ENCODE results near the gene OR5A1. TPM values are rescaled to one million over a fixed set of nuclear protein-coding genes. Genes with fewer than 3 reads are reported as not detected.

OR5A1 gene
- total RNA-seq, 4 donors from 2014 or later, result 0.04 TPM; not detected in 3

GRCh38 chr11:59413646-59414045, 22.6 kb upstream of the OR5A1 start:
- no peaks in the 10 kb centered on the region for H3K27me3 ChIP-seq
- H3K4me3 ChIP-seq, result no peak overlapping the region
- no peak for TF ChIP-seq CTCF (IDR thresholded peaks at IDR 0.05)
- no peak for TF ChIP-seq EP300 (IDR thresholded peaks at IDR 0.05)
- TF ChIP-seq POLR2AphosphoS5 (IDR thresholded peaks at IDR 0.05), result no peak
- TF ChIP-seq POLR2A (IDR thresholded peaks at IDR 0.05), result no peak
- no peak overlapping the region for H3K27ac ChIP-seq
- WGBS, result 80% methylated on average over 2 of the region's 2 CpGs
- no peaks in the 10 kb centered on the region for H3K36me3 ChIP-seq
- DNase-seq (ENCODE audit: low spot score in 2 of 2), result no peak
- no peaks in the 10 kb centered on the region for H3K4me1 ChIP-seq
- H3K9me3 ChIP-seq, result peaks cover 12% of the 10 kb centered on the region

- H3K27ac ChIP-seq, result no peak overlapping the region
- H3K4me3 ChIP-seq, result no peak overlapping the region
- TF ChIP-seq CTCF (IDR thresholded peaks at IDR 0.05), result no peak
- no peak for TF ChIP-seq EP300 (IDR thresholded peaks at IDR 0.05)
- no peak for TF ChIP-seq POLR2A (IDR thresholded peaks at IDR 0.05)
- no peak for TF ChIP-seq POLR2AphosphoS5 (IDR thresholded peaks at IDR 0.05)
- no peak for DNase-seq (ENCODE audit: low spot score in 2 of 2)
- 87% methylated on average over 1 of the region's 1 CpG for WGBS
- H3K4me1 ChIP-seq, result no peaks in the 10 kb centered on the region
- H3K36me3 ChIP-seq, result no peaks in the 10 kb centered on the region
- no peaks in the 10 kb centered on the region for H3K27me3 ChIP-seq
- peaks cover 6% of the 10 kb centered on the region for H3K9me3 ChIP-seq
Measured at GRCh38 chr11:59415111-59415510, 21.2 kb upstream of the OR5A1 start.

- Histone ChIP-seq H3K27me3 (no peaks in the 10 kb centered on the region), H3K4me1 (no peaks in the 10 kb centered on the region), H3K9me3 (no peaks in the 10 kb centered on the region), H3K36me3 (no peaks in the 10 kb centered on the region), H3K4me3 (no peak overlapping the region), H3K27ac (no peak overlapping the region)
- 83% methylated on average over 5 of the region's 5 CpGs for WGBS
- TF ChIP-seq EP300 (IDR thresholded peaks at IDR 0.05), result no peak
- no peak for TF ChIP-seq CTCF (IDR thresholded peaks at IDR 0.05)
- TF ChIP-seq POLR2AphosphoS5 (IDR thresholded peaks at IDR 0.05), result no peak
- no peak for TF ChIP-seq POLR2A (IDR thresholded peaks at IDR 0.05)
- DNase-seq (ENCODE audit: low spot score in 2 of 2), result no peak
Measured at GRCh38 chr11:59416613-59417012, 19.7 kb upstream of the OR5A1 start.

GRCh38 chr11:59417023-59417422, 19.2 kb upstream of the OR5A1 start:
- Histone ChIP-seq H3K36me3 (no peaks in the 10 kb centered on the region), H3K27me3 (no peaks in the 10 kb centered on the region), H3K27ac (no peak overlapping the region), H3K9me3 (no peaks in the 10 kb centered on the region), H3K4me1 (no peaks in the 10 kb centered on the region), H3K4me3 (no peak overlapping the region)
- DNase-seq (ENCODE audit: low spot score in 2 of 2), result no peak
- no peak for TF ChIP-seq POLR2A (IDR thresholded peaks at IDR 0.05)
- WGBS, result 52% methylated on average over 5 of the region's 5 CpGs

- no peaks in the 10 kb centered on the region for H3K36me3 ChIP-seq
- no peaks in the 10 kb centered on the region for H3K9me3 ChIP-seq
- 57% methylated on average over 2 of the region's 2 CpGs for WGBS
- no peak overlapping the region for H3K4me3 ChIP-seq
- no peak for DNase-seq (ENCODE audit: low spot score in 2 of 2)
- TF ChIP-seq CTCF (IDR thresholded peaks at IDR 0.05) (no peak), POLR2AphosphoS5 (IDR thresholded peaks at IDR 0.05) (no peak), POLR2A (IDR thresholded peaks at IDR 0.05) (no peak), EP300 (IDR thresholded peaks at IDR 0.05) (no peak)
- no peak overlapping the region for H3K27ac ChIP-seq
- no peaks in the 10 kb centered on the region for H3K4me1 ChIP-seq
- H3K27me3 ChIP-seq, result no peaks in the 10 kb centered on the region
Measured at GRCh38 chr11:59418156-59418555, 18.1 kb upstream of the OR5A1 start.

- no peaks in the 10 kb centered on the region for H3K27me3 ChIP-seq
- no peaks in the 10 kb centered on the region for H3K36me3 ChIP-seq
- WGBS, result 81% methylated on average over 2 of the region's 2 CpGs
- H3K27ac ChIP-seq, result no peak overlapping the region
- no peak for DNase-seq (ENCODE audit: low spot score in 2 of 2)
- TF ChIP-seq EP300 (IDR thresholded peaks at IDR 0.05) (no peak), POLR2AphosphoS5 (IDR thresholded peaks at IDR 0.05) (no peak), POLR2A (IDR thresholded peaks at IDR 0.05) (no peak), CTCF (IDR thresholded peaks at IDR 0.05) (no peak)
- H3K4me1 ChIP-seq, result no peaks in the 10 kb centered on the region
- no peak overlapping the region for H3K4me3 ChIP-seq
- H3K9me3 ChIP-seq, result no peaks in the 10 kb centered on the region
Measured at GRCh38 chr11:59423835-59424234, 12.4 kb upstream of the OR5A1 start.
